Upper lobe of left lung (tissue), 6 donors: ENCODE results near the gene S100A8. TPM values are rescaled to one million over a fixed set of nuclear protein-coding genes. Genes with fewer than 3 reads are reported as not detected.

Experiments used
- ATAC-seq, 2 donors: fragments of 200-7000 bp; cut with Tn5 transposase; one replicate each; pipeline ENCODE4 v1.9.1; 2022; ENCODE audit warnings: mild to moderate bottlenecking in 2 of 2, moderate library complexity in 2 of 2; ENCODE audit not compliant: low FRiP score in 2 of 2
- DNase-seq, 2 donors: peaks; one replicate each; pipeline ENCODE4 v3.0.0-alpha.2; 2019 to 2020
- H3K27ac ChIP-seq, 4 donors: fragments of 200-600 bp; sonication (generic); one replicate each; pipeline ENCODE4 v1.5.1; 2016 to 2019
- H3K27me3 ChIP-seq, 4 donors: fragments of 200-600 bp; sonication (generic); one replicate each; pipeline ENCODE4 v1.5.1; 2017 to 2019
- H3K36me3 ChIP-seq, 4 donors: fragments of 200-600 bp; sonication (generic); one replicate each; pipeline ENCODE4 v1.5.1; 2016 to 2019
- H3K4me1 ChIP-seq, 4 donors: fragments of 200-600 bp; sonication (generic); one replicate each; pipeline ENCODE4 v1.5.1; 2018 to 2019
- H3K4me3 ChIP-seq, 4 donors: fragments of 200-600 bp; sonication (generic); one replicate each; pipeline ENCODE4 v1.5.1; 2017 to 2019; ENCODE audit warnings: mild to moderate bottlenecking in 2 of 4, moderate library complexity in 1 of 4
- H3K9me3 ChIP-seq, 4 donors: fragments of 200-600 bp; sonication (generic); one replicate each; pipeline ENCODE4 v1.5.1; 2018 to 2019
- CTCF ChIP-seq, 6 experiments: fragments of 450-650 bp in 4 of 6; fragments of 200-600 bp in 2 of 6; sonication (generic) in 2 of 6; IDR thresholded peaks; one replicate each; pipeline ENCODE4 v1.5.1; 2016 to 2019; ENCODE audit warnings: antibody characterized with exemption in 6 of 6
- EP300 ChIP-seq, 4 donors: sonication (generic); formaldehyde crosslinking; IDR thresholded peaks; one replicate each; pipeline ENCODE4 v1.5.1; 2017; ENCODE audit warnings: antibody characterized with exemption in 4 of 4, control low read depth in 2 of 4
- POLR2A ChIP-seq, 4 donors: fragments of 450-650 bp; IDR thresholded peaks; one replicate each; pipeline ENCODE4 v1.5.1; 2016 to 2017; ENCODE audit warnings: antibody characterized with exemption in 4 of 4, mild to moderate bottlenecking in 2 of 4
- POLR2AphosphoS5 ChIP-seq, 2 donors: sonication (generic); formaldehyde crosslinking; IDR thresholded peaks; one replicate each; pipeline ENCODE4 v1.5.1; 2017; ENCODE audit warnings: antibody characterized with exemption in 2 of 2
- WGBS, 2 donors: methylation state at CpG; one replicate each; pipeline ENCODE4 v1.1.5; 2017 to 2018; 5-methylcytosine and 5-hydroxymethylcytosine counted together
- total RNA-seq, 6 donors: library from RNA; depleted of rRNA in 4 of 6; stranded (reverse); fragments of >200 nt in 4 of 6; gene quantifications; one replicate each; pipeline versions ENCODE4 v1.1.0 to v1.2.1, GENCODE V29; 2016 to 2021
- donor health status: DM: no; HTN: no; CAD: no; lungs with moderate emphysema.
- donor health status: DM: no; HTN: yes; CAD: no; lungs with severe emphysema.

S100A8 gene
- total RNA-seq, 6 donors from 2014 or later, result 49.2 to 842 (median 194) TPM

- Histone ChIP-seq H3K36me3 (no peaks in the 10 kb centered on the region), H3K27ac (no peak overlapping the region), H3K4me1 (no peaks in the 10 kb centered on the region), H3K27me3 (no peaks in the 10 kb centered on the region), H3K4me3 (no peak overlapping the region), H3K9me3 (no peaks in the 10 kb centered on the region)
- DNase-seq (no peak), ATAC-seq (no peak)
- 77 to 80% methylated on average over 11 of the region's 11 CpGs for WGBS, 2 donors
- no peak for TF ChIP-seq POLR2A (IDR thresholded peaks at IDR 0.05)
- no peak for TF ChIP-seq CTCF (IDR thresholded peaks at IDR 0.05)
- no peak for TF ChIP-seq POLR2AphosphoS5 (IDR thresholded peaks at IDR 0.05)
- no peak for TF ChIP-seq EP300 (IDR thresholded peaks at IDR 0.05)
These were observed 44.0 kb upstream of the S100A8 start for GRCh38 chr1:153434746-153435455.

GRCh38 chr1:153432874-153433681 lies 42.2 kb upstream of the S100A8 start:
- TF ChIP-seq POLR2AphosphoS5 (IDR thresholded peaks at IDR 0.05) (no peak), POLR2A (IDR thresholded peaks at IDR 0.05) (no peak), EP300 (IDR thresholded peaks at IDR 0.05) (no peak), CTCF (IDR thresholded peaks at IDR 0.05) (no peak)
- Histone ChIP-seq H3K4me3 (no peak overlapping the region), H3K9me3 (no peaks in the 10 kb centered on the region), H3K27ac (no peak overlapping the region), H3K36me3 (no peaks in the 10 kb centered on the region), H3K4me1 (no peaks in the 10 kb centered on the region), H3K27me3 (no peaks in the 10 kb centered on the region)
- no peak for DNase-seq
- no peak for ATAC-seq
- WGBS, 2 donors, result 73 to 75% methylated on average over 8 to 9 of the region's 9 CpGs

GRCh38 chr1:153431928-153432327 lies 41.1 kb upstream of the S100A8 start:
- H3K9me3 ChIP-seq, result no peaks in the 10 kb centered on the region
- WGBS, 2 donors, result 58 to 80% methylated on average over 1 to 3 of the region's 4 CpGs
- DNase-seq (no peak), ATAC-seq (no peak)
- H3K27ac ChIP-seq, result no peak overlapping the region
- H3K4me1 ChIP-seq, result no peaks in the 10 kb centered on the region
- H3K27me3 ChIP-seq, result no peaks in the 10 kb centered on the region
- H3K4me3 ChIP-seq, result no peak overlapping the region
- H3K36me3 ChIP-seq, result no peaks in the 10 kb centered on the region
- TF ChIP-seq POLR2AphosphoS5 (IDR thresholded peaks at IDR 0.05) (no peak), CTCF (IDR thresholded peaks at IDR 0.05) (no peak), POLR2A (IDR thresholded peaks at IDR 0.05) (no peak), EP300 (IDR thresholded peaks at IDR 0.05) (no peak)

GRCh38 chr1:153431427-153431826 lies 40.6 kb upstream of the S100A8 start:
- H3K27ac ChIP-seq, result no peak overlapping the region
- H3K27me3 ChIP-seq, result no peaks in the 10 kb centered on the region
- ATAC-seq (no peak), DNase-seq (no peak)
- H3K36me3 ChIP-seq, result no peaks in the 10 kb centered on the region
- no peak overlapping the region for H3K4me3 ChIP-seq
- no peaks in the 10 kb centered on the region for H3K4me1 ChIP-seq
- WGBS, 2 donors, result 63 to 77% methylated on average over 3 of the region's 3 CpGs
- TF ChIP-seq CTCF (IDR thresholded peaks at IDR 0.05) (no peak), EP300 (IDR thresholded peaks at IDR 0.05) (no peak), POLR2A (IDR thresholded peaks at IDR 0.05) (no peak), POLR2AphosphoS5 (IDR thresholded peaks at IDR 0.05) (no peak)
- H3K9me3 ChIP-seq, result no peaks in the 10 kb centered on the region
